AG04450 (cell line): Measurements from ENCODE around the gene DNPH1. TPM values are rescaled to one million over a fixed set of nuclear protein-coding genes. Genes with fewer than 3 reads are reported as not detected.

ENCODE experiments used
- CTCF ChIA-PET: fragments of 300-600, 350-600 bp; formaldehyde crosslinking; extraction: SDS; loops from one replicate; lab custom pipeline; 2022; ENCODE audit warnings: antibody characterized with exemption, inconsistent platforms; lab: Charles Lee
- POLR2A ChIA-PET: fragments of 350-600 bp; formaldehyde crosslinking; extraction: SDS; loops from one replicate; lab custom pipeline; 2021; ENCODE audit warnings: antibody characterized with exemption, inconsistent platforms; lab: Yijun Ruan, JAX
- DNase-seq: peaks from one replicate; pipeline ENCODE4 v3.0.0-alpha.2; 2011; ENCODE audit warnings: low read depth, low spot score
- H3K27ac ChIP-seq: one replicate; pipeline ENCODE4 v1.5.1; 2012; ENCODE audit warnings: low read depth, low read length, control low read depth
- H3K27me3 ChIP-seq: one replicate; pipeline ENCODE4 v1.6.0; 2012; ENCODE audit warnings: low read length; ENCODE audit not compliant: control insufficient read depth, insufficient read depth
- H3K4me3 ChIP-seq: 2 replicates; pipeline ENCODE4 v1.5.1; 2011; ENCODE audit warnings: mild to moderate bottlenecking, low read depth, low read length, control low read depth
- H3K9me3 ChIP-seq: 2 replicates; pipeline ENCODE4 v1.5.1; 2012; ENCODE audit warnings: low read length; ENCODE audit not compliant: control insufficient read depth, insufficient read depth
- polyA plus RNA-seq: library from polyadenylated mRNA; depleted of rRNA; stranded (reverse); fragments of >200 nt; gene quantifications from 2 replicates; pipeline ENCODE4 v1.2.3, GENCODE V29; 2011
- TF ChIP-seq, protein P1 (sequence below): IDR thresholded peaks from 2 replicates; pipeline ENCODE4 v1.5.1; 2011; ENCODE audit warnings: low read depth, low read length, control low read depth, inconsistent platforms

DNPH1 gene
- polyA plus RNA-seq, 1 experiment: 36.9 TPM

DNA sequence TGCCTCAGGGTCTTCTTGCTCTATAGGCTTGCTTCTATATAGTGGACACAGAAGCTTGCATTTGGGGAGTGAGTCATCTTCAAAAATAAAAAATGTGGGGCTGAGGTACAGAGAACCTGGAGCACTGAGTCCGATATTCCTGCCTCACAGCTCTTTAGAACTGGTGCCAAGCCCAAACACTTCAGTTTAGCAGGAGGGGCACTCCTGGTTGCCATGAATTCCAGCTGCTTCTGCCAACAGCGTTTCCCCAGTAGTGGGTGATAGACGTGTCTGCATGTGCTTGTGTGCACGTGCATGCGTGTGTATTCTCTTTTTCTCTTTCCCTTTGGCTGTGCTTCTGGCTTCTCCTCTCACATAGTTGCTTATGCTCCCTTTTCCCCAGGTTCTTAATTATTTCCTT, 11.9 kb downstream of the DNPH1 start:
- no peak for DNase-seq
- Histone ChIP-seq H3K9me3 (no peaks in the 10 kb centered on the region; the same call in 1 of the 2 replicates), H3K4me3 (no peak overlapping the region), H3K27ac (no peak overlapping the region), H3K27me3 (no peaks in the 10 kb centered on the region)
- POLR2A ChIA-PET: no interaction called here
- TF ChIP-seq, protein P1, sequence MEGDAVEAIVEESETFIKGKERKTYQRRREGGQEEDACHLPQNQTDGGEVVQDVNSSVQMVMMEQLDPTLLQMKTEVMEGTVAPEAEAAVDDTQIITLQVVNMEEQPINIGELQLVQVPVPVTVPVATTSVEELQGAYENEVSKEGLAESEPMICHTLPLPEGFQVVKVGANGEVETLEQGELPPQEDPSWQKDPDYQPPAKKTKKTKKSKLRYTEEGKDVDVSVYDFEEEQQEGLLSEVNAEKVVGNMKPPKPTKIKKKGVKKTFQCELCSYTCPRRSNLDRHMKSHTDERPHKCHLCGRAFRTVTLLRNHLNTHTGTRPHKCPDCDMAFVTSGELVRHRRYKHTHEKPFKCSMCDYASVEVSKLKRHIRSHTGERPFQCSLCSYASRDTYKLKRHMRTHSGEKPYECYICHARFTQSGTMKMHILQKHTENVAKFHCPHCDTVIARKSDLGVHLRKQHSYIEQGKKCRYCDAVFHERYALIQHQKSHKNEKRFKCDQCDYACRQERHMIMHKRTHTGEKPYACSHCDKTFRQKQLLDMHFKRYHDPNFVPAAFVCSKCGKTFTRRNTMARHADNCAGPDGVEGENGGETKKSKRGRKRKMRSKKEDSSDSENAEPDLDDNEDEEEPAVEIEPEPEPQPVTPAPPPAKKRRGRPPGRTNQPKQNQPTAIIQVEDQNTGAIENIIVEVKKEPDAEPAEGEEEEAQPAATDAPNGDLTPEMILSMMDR: no peak
- CTCF ChIA-PET: no interaction called here

DNA sequence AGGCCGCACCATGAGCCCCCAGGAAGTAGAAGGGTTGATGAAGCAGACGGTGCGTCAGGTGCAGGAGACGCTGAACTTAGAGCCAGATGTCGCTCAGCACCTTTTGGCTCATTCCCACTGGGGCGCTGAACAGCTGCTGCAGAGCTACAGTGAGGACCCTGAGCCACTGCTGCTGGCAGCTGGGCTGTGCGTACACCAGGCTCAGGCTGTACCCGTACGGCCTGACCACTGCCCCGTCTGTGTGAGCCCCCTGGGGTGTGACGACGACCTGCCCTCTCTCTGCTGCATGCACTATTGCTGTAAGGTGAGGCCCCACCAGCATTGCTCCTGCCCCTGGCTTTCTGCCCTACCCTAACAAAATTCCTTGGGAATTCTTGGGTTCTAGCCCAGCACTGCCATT, 13.1 kb downstream of the DNPH1 start:
- POLR2A ChIA-PET: no interaction called here
- TF ChIP-seq, protein P1: no peak
- no peak for DNase-seq
- Histone ChIP-seq H3K9me3 (no peaks in the 10 kb centered on the region; the same call in 1 of the 2 replicates), H3K27me3 (no peaks in the 10 kb centered on the region), H3K4me3 (no peak overlapping the region), H3K27ac (no peak overlapping the region)
- CTCF ChIA-PET: interaction anchor here (0.7 kb wide), 1 partner anchor 13 kb away, joined by 3 read pairs; the partner anchor contains the start of gene DNPH1

DNA sequence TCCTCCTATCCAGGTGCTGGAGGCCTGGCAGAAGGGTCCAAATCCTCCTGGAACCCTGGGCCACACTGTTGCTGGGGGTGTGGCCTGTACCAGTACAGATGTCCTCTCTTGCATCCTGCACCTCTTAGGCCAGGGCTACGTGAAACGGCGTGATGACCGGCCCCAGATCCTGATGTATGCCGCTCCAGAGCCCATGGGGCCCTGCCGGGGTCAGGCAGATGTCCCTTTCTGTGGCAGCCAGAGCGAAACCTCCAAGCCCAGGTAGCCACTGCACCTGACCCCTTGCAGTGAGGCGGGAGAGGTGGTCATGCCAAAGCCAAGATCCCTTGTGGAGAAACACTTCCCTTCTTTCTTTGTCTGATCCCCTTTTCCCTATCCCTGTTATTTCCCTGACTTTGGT, 14.2 kb downstream of the DNPH1 start:
- CTCF ChIA-PET: interaction anchor here (1.4 kb wide), 1 partner anchor 14 kb away, joined by 4 read pairs; the partner anchor contains the start of gene DNPH1
- no peaks in the 10 kb centered on the region; the same call in 1 of the 2 replicates for H3K9me3 ChIP-seq

DNA sequence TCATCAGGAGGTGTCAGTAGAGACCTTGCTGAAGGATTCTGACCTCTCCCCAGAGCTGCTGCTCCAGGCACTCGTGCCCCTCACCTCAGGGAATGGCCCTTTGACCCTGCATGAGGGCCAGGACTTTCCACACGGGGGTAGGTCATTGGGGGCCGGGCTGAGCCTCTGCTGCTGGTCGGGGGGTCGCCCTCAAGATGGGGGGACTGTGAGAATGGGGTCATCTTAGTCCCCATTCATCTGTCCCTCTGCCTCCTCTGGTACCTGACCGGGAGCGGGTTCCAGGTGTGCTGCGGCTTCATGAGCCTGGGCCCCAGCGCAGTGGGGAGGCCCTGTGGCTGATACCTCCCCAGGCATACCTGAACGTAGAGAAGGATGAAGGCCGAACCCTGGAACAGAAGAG, 15.8 kb downstream of the DNPH1 start:
- DNase-seq: no peak
- CTCF ChIA-PET: interaction anchor here (1.1 kb wide), 1 partner anchor 16 kb away, joined by 4 read pairs; the partner anchor contains the start of gene DNPH1
- TF ChIP-seq, protein P1: no peak
- H3K27me3 ChIP-seq: no peaks in the 10 kb centered on the region
- POLR2A ChIA-PET: no interaction called here
- no peaks in the 10 kb centered on the region; the same call in 1 of the 2 replicates for H3K9me3 ChIP-seq
- no peak overlapping the region for H3K4me3 ChIP-seq
- no peak overlapping the region for H3K27ac ChIP-seq

More for the DNA sequence above, 14.2 kb downstream of the DNPH1 start:
- Histone ChIP-seq H3K27ac (no peak overlapping the region), H3K4me3 (no peak overlapping the region), H3K27me3 (no peaks in the 10 kb centered on the region)
- no peak for DNase-seq
- POLR2A ChIA-PET: interaction anchor here (0.6 to 1.1 kb wide), 3 partner anchors 14 to 305 kb away, joined by 3 read pairs; partner anchors contain the start of gene DNPH1
- TF ChIP-seq, protein P1: no peak

DNA sequence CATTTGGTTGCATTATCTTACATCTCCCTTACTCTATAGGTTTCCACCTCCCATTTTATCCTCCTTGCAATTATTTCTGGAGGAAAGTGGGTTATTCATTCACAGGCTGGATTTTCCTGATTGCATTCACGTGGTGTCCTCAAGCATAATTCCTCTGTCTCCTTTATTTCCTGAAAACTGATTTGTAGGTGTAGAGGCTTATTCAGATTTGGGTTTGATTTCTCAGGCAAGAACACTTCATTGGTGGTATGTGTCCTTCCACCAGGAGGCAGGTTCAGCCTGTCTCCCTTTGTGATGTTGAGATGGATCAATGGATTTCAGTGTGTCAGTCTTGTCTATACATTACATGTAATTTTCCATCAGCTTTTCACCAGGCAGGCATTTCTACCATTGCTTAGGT, 17.3 kb downstream of the DNPH1 start:
- Histone ChIP-seq H3K27ac (no peak overlapping the region), H3K9me3 (no peaks in the 10 kb centered on the region; the same call in 1 of the 2 replicates), H3K4me3 (no peak overlapping the region), H3K27me3 (no peaks in the 10 kb centered on the region)
- POLR2A ChIA-PET: no interaction called here
- no peak for DNase-seq
- TF ChIP-seq, protein P1: peak; percentile 19; the same call in 1 of the 2 replicates
- CTCF ChIA-PET: no interaction called here
